ENCODE results near the gene SPATA46.

The SPATA46 gene

GRCh38 chr1:162391790-162392563 is 15.3 kb upstream of the SPATA46 start:
- peak; percentile 24 for DNase-seq (ENCODE audit: low read depth)

GRCh38 chr1:162390396-162391185 is 13.9 kb upstream of the SPATA46 start:
- no peak for DNase-seq (ENCODE audit: low read depth)

GRCh38 chr1:162389971-162390370 is 13.3 kb upstream of the SPATA46 start:
- DNase-seq (ENCODE audit: low read depth): no peak

GRCh38 chr1:162389021-162389818 is 12.6 kb upstream of the SPATA46 start:
- DNase-seq (ENCODE audit: low read depth): no peak

- no peak for DNase-seq (ENCODE audit: low read depth)
These were observed 12.0 kb upstream of the SPATA46 start for GRCh38 chr1:162388615-162389014.

GRCh38 chr1:162388083-162388594 is 11.5 kb upstream of the SPATA46 start:
- DNase-seq (ENCODE audit: low read depth): no peak

GRCh38 chr1:162387226-162388082 is 10.8 kb upstream of the SPATA46 start:
- DNase-seq (ENCODE audit: low read depth): no peak

- DNase-seq (ENCODE audit: low read depth): no peak
These were observed 9.9 kb upstream of the SPATA46 start for GRCh38 chr1:162386292-162387225.

GRCh38 chr1:162385702-162386101 is 9.0 kb upstream of the SPATA46 start:
- no peak for DNase-seq (ENCODE audit: low read depth)

GRCh38 chr1:162385280-162385623 is 8.6 kb upstream of the SPATA46 start:
- no peak for DNase-seq (ENCODE audit: low read depth)

GRCh38 chr1:162384601-162385279 is 8.1 kb upstream of the SPATA46 start:
- no peak for DNase-seq (ENCODE audit: low read depth)

GRCh38 chr1:162384116-162384515 is 7.5 kb upstream of the SPATA46 start:
- no peak for DNase-seq (ENCODE audit: low read depth)

- no peak for DNase-seq (ENCODE audit: low read depth)
These were observed 6.9 kb upstream of the SPATA46 start for GRCh38 chr1:162383516-162383915.

GRCh38 chr1:162383091-162383490 is 6.4 kb upstream of the SPATA46 start:
- DNase-seq (ENCODE audit: low read depth): no peak

GRCh38 chr1:162381941-162382750 is 5.5 kb upstream of the SPATA46 start:
- no peak for DNase-seq (ENCODE audit: low read depth)

GRCh38 chr1:162381383-162381782 is 4.7 kb upstream of the SPATA46 start, which contains the start of gene C1orf226:
C1orf226 (plus strand) TSS chr1:162381728; CDS start chr1:162381902, 174 bp downstream.
- DNase-seq (ENCODE audit: low read depth): no peak

GRCh38 chr1:162380061-162380846 is 3.6 kb upstream of the SPATA46 start:
- no peak for DNase-seq (ENCODE audit: low read depth)

GRCh38 chr1:162375463-162375862 is 1.2 kb downstream of the SPATA46 start:
- no peak for DNase-seq (ENCODE audit: low read depth)
